Small intestine (tissue), 7 donors: ENCODE measurements around the gene RTN4RL2. TPM values are rescaled to one million over a fixed set of nuclear protein-coding genes. Genes with fewer than 3 reads are reported as not detected.
A peak's percentile ranks its signal among the peaks of the same experiment; 100 is the strongest.

ENCODE experiments used
- DNase-seq, 2 donors: peaks; one replicate each; pipeline versions ENCODE4 v3.0.0 to v3.0.0-alpha.2; 2013
- FAIRE-seq: peaks from 2 replicates; lab custom pipeline; 2012; peaks lifted over from hg19 to GRCh38; lab: Jason Lieb, UNC
- H3K27ac ChIP-seq, 3 donors: one replicate each; pipeline ENCODE4 v1.5.1; 2013; ENCODE audit warnings: low read length in 2 of 3, mild to moderate bottlenecking in 2 of 3, control low read depth in 1 of 3, inconsistent platforms in 1 of 3, low read depth in 1 of 3, moderate library complexity in 1 of 3
- H3K27me3 ChIP-seq, 3 donors: one replicate each; pipeline ENCODE4 v1.6.1; 2013; ENCODE audit warnings: low read length in 3 of 3, inconsistent platforms in 1 of 3; ENCODE audit not compliant: control insufficient read depth in 3 of 3, insufficient read depth in 3 of 3
- H3K36me3 ChIP-seq, 3 donors: one replicate each; pipeline ENCODE4 v1.6.1; 2013; ENCODE audit warnings: low read length in 3 of 3, inconsistent platforms in 1 of 3, low read depth in 1 of 3, mild to moderate bottlenecking in 1 of 3, moderate library complexity in 1 of 3; ENCODE audit not compliant: control insufficient read depth in 3 of 3, insufficient read depth in 2 of 3
- H3K4me1 ChIP-seq, 3 donors: one replicate each; pipeline ENCODE4 v1.6.1; 2013; ENCODE audit warnings: low read length in 2 of 3, inconsistent platforms in 1 of 3, low read depth in 1 of 3, mild to moderate bottlenecking in 1 of 3, moderate library complexity in 1 of 3; ENCODE audit not compliant: control insufficient read depth in 3 of 3, insufficient read depth in 2 of 3
- H3K4me3 ChIP-seq, 3 donors: one replicate each; pipeline ENCODE4 v1.5.1; 2013; ENCODE audit warnings: low read length in 3 of 3, control low read depth in 1 of 3, inconsistent platforms in 1 of 3, low read depth in 1 of 3, mild to moderate bottlenecking in 1 of 3, moderate library complexity in 1 of 3
- H3K9me3 ChIP-seq, 2 donors: one replicate each; pipeline ENCODE4 v1.6.1; 2013; ENCODE audit warnings: low read depth in 1 of 2, low read length in 1 of 2; ENCODE audit not compliant: control insufficient read depth in 2 of 2, insufficient read depth in 1 of 2
- WGBS, 3 donors: extraction: QIAGEN DNeasy Blood & Tissue Kit; methylation state at CpG; one replicate each; pipeline ENCODE4 v1.1.7; 2013; 5-methylcytosine and 5-hydroxymethylcytosine counted together
- polyA plus RNA-seq, 4 donors: library from polyadenylated mRNA; stranded (reverse) in 3 of 4; unstranded in 1 of 4; fragments of 200-250 nt in 3 of 4; fragments of 120-200 nt in 1 of 4; gene quantifications; one replicate each; pipeline versions ENCODE4 v1.2.1 to v1.2.3, GENCODE V29; 2013
- donor health status: healthy with polysubstance abuse.
- donor health status: control.
- donor health status: control.
- donor health status: Bipolar disorder and iron deficiency.
- donor health status: healthy.

The RTN4RL2 gene
- polyA plus RNA-seq, 4 donors: 0.70 to 0.87 TPM; not detected in 2

DNA sequence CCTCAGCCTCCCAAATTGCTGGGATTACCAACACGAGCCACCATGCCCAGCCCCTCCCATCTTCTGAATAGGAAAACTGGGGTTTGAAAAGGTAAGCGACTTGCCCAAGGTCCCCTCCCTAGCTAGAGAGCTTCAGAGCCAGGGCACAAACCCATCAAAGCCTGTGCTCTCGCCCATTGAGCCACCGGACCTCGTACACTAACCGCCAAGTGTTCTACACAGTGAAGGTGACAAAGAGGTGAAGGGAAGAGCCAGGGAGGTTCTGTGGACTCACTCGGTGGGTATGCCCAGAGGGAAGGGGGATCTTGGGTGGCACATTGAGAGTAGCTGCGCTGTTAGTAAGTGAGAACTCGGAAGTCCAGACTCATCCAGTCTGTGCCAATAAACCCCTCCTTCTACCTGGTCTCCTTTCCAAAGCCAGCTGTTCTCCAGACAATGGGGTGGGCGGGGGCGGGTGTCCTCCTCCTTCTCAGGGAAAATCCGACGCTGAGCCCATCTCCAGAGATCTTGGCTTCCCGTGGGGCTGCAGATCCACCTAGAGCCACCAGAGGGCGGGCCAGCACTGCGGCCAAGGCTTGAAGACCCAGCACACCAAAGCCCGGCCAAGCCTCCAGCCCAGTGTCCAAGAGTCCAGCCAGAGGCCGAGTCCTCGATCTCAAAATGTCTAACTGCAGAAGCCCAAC is 3.2 kb upstream of the RTN4RL2 start:
- Histone ChIP-seq H3K9me3 (no peaks in the 10 kb centered on the region), H3K27me3 (peaks cover 0 to 51% (median 10%) of the 10 kb centered on the region in 3 donors), H3K27ac (no peak overlapping the region), H3K4me1 (peaks cover 4 to 43% (median 5%) of the 10 kb centered on the region in 3 donors), H3K4me3 (no peak overlapping the region), H3K36me3 (no peaks in the 10 kb centered on the region)
- WGBS, 3 donors: 15 to 18% (median 16%) methylated on average over 19 of the region's 19 CpGs
- DNase-seq (peak; percentile 73 to 89), FAIRE-seq (no peak)

- H3K27me3 ChIP-seq: peaks cover 0 to 57% (median 10%) of the 10 kb centered on the region in 3 donors
- DNase-seq (no peak), FAIRE-seq (no peak)
- 4 to 8% (median 8%) methylated on average over 7 of the region's 7 CpGs for WGBS, 3 donors
- H3K27ac ChIP-seq: no peak overlapping the region
- H3K4me1 ChIP-seq: peaks cover 4 to 43% (median 5%) of the 10 kb centered on the region in 3 donors
- no peak overlapping the region for H3K4me3 ChIP-seq
- no peaks in the 10 kb centered on the region for H3K9me3 ChIP-seq
- H3K36me3 ChIP-seq: no peaks in the 10 kb centered on the region
Measured at GRCh38 chr11:57457643-57458023, 2.7 kb upstream of the RTN4RL2 start.

GRCh38 chr11:57458060-57458409 is 2.3 kb upstream of the RTN4RL2 start:
- no peak for FAIRE-seq
- WGBS, 3 donors: 1 to 5% (median 2%) methylated on average over 8 to 16 of the region's 16 CpGs
- no peak for DNase-seq
- peaks cover 0 to 61% (median 10%) of the 10 kb centered on the region in 3 donors for H3K27me3 ChIP-seq
- peak overlapping the region in 2 of 3 donors; percentile 23 to 40 for H3K4me3 ChIP-seq
- no peaks in the 10 kb centered on the region for H3K9me3 ChIP-seq
- no peak overlapping the region for H3K27ac ChIP-seq
- H3K4me1 ChIP-seq: peaks cover 4 to 40% (median 5%) of the 10 kb centered on the region in 3 donors
- H3K36me3 ChIP-seq: no peaks in the 10 kb centered on the region

DNA sequence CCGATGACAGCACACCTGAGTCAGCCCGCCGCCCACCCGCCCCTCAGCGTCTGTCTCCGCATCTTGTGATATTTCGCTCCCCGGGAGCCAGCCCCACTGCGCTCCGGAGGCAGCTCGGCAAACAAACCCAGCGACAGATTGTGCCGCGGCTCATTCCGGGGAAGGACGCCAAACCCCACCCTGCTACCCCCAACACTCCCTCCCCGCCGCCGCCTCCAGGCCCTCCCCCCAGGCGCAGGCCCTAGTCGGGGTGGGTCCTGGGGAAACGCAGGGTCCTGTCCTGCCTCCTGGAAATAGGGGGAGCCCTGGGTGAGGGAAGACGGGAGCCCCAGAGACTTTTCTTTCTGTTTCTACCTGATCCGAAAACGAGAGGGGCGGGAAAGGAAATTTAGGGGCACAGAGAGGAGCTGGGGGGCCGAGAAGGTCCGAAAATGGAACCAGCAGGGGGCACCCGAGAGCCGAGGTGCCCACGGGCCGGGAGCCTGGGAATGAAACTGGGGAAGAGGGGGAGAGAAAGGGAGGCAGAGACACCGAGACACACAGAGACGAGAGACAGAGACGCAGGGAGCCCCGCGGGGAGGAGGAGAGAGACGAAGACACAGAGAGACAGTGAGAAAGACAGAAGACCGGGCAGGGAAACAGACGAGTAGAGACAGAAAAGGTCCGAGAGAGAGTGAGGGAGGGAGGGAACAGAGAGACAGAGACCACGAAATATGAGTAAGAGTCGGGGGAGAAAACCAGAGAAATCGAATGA is 1.7 kb upstream of the RTN4RL2 start:
- Histone ChIP-seq H3K9me3 (no peaks in the 10 kb centered on the region), H3K4me1 (peaks cover under 1 to 35% (median 5%) of the 10 kb centered on the region in 3 donors), H3K27ac (no peak overlapping the region), H3K27me3 (peaks cover 0 to 66% (median 10%) of the 10 kb centered on the region in 3 donors), H3K36me3 (no peaks in the 10 kb centered on the region), H3K4me3 (peak overlapping the region in 2 of 3 donors; percentile 23 to 40)
- DNase-seq (peak in 1 of 2 donors; percentile 70), FAIRE-seq (no peak)
- 1 to 2% (median 1%) methylated on average over 37 to 44 of the region's 44 CpGs for WGBS, 3 donors

- no peak for FAIRE-seq
Measured at GRCh38 chr11:57459164-57460021, 935 bp upstream of the RTN4RL2 start.

GRCh38 chr11:57460758-57461749 is 726 bp downstream of the RTN4RL2 start:
- Histone ChIP-seq H3K4me1 (peaks cover 0 to 26% (median 5%) of the 10 kb centered on the region in 3 donors), H3K27me3 (peaks cover 0 to 88% (median 10%) of the 10 kb centered on the region in 3 donors), H3K4me3 (peak overlapping the region in 2 of 3 donors; percentile 13 to 40), H3K9me3 (no peaks in the 10 kb centered on the region), H3K27ac (no peak overlapping the region), H3K36me3 (no peaks in the 10 kb centered on the region)
- WGBS, 3 donors: 5 to 7% (median 7%) methylated on average over 39 to 50 of the region's 50 CpGs
- no peak for FAIRE-seq
- peak in 1 of 2 donors; percentile 42 for DNase-seq

More at GRCh38 chr11:57459164-57460021, 935 bp upstream of the RTN4RL2 start:
- Histone ChIP-seq H3K27ac (no peak overlapping the region), H3K4me3 (peak overlapping the region in 2 of 3 donors; percentile 23 to 40), H3K27me3 (peaks cover 0 to 74% (median 10%) of the 10 kb centered on the region in 3 donors), H3K36me3 (no peaks in the 10 kb centered on the region), H3K4me1 (peaks cover 0 to 29% (median 5%) of the 10 kb centered on the region in 3 donors), H3K9me3 (no peaks in the 10 kb centered on the region)
- peak in 1 of 2 donors; percentile 55 for DNase-seq
- WGBS, 3 donors: 1 to 2% (median 1%) methylated on average over 60 to 62 of the region's 62 CpGs

DNA sequence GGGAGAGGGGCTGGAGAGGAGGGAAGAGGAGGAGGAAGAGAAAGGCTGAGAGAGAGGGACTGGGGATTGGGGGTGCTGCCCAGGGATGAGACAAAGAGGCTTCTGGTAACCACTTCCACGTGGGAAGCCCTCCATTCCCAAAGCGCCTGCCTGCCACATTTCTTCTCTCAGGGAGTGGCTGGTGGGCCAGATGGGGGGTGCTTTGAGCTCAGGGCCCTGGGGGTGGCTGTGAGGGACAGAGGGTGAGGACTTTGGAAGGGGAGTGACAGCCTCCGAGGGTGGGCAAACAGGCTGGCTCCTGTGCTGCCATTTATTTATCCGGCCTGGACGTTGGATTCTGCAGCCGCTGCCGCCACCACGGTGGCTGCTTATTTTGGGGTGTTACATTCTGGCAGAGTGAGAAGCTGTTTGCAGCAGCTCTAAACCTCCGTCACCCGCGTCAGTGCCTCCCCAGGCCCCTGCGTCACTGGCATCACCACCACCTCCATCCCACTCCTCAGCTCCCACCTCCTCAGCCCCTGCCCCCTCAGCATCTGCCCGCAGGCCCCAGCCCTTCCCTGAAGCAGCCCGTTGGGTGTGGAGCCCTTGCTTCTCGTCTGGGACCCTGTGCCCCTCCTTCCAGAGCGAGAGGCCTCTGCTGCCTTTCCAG is 1.6 kb downstream of the RTN4RL2 start:
- Histone ChIP-seq H3K9me3 (no peaks in the 10 kb centered on the region), H3K36me3 (no peaks in the 10 kb centered on the region), H3K27ac (no peak overlapping the region), H3K4me3 (no peak overlapping the region), H3K27me3 (peaks cover 0 to 85% (median 10%) of the 10 kb centered on the region in 3 donors), H3K4me1 (peaks cover 0 to 26% (median 5%) of the 10 kb centered on the region in 3 donors)
- FAIRE-seq: no peak
- DNase-seq: no peak
- WGBS, 3 donors: 41 to 64% (median 61%) methylated on average over 16 of the region's 16 CpGs
